SH-SY5Y (cell line): ENCODE results near the gene C1QTNF8.

ENCODE experiments used
- GATA2 ChIP-seq: IDR thresholded peaks from 2 replicates; pipeline ENCODE4 v1.6.1; 2011; ENCODE audit warnings: mild to moderate bottlenecking, low read depth, low read length
- GATA3 ChIP-seq: IDR thresholded peaks from 2 replicates; pipeline ENCODE4 v1.6.1; 2011; ENCODE audit warnings: low read depth, mild to moderate bottlenecking, low read length, moderate library complexity

DNA sequence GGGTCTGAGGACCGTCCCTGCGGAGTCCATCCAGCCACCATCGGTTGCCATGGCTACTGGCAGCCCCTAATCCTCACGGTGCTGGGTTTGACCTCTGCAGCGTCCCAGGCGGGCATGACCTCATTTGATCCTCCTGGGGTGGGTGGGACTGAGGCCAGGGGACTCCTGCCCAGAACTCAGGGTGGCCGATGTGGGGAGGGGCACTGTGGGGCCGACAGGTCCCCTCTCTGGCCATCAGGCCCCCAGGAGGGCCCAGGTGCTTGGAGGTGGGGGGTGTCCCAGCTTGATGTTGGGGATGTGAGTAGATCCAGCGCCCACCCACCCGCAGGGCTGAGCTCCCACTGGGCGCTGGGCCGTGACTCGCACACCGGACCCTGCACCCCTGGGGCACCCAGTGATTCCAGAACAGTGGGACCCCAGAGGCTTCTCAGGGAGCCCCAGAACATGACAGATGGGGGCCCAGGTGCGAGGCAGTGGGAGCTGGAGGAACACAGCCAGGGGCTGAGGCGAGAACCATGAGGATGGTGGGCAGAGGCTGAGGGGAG, 25.1 kb downstream of the C1QTNF8 start:
- no peak for TF ChIP-seq GATA3
- no peak for TF ChIP-seq GATA2
